Fibroblast of skin of abdomen (primary cell): ENCODE measurements around the gene SERPING1. TPM values are rescaled to one million over a fixed set of nuclear protein-coding genes. Genes with fewer than 3 reads are reported as not detected.
A peak's percentile ranks its signal among the peaks of the same experiment; 100 is the strongest.

Experiments used
- DNase-seq: peaks from one replicate; pipeline ENCODE4 v3.0.0-alpha.2; 2013
- polyA plus RNA-seq, 2 experiments: library from polyadenylated mRNA; unstranded; fragments of 120-200 nt; gene quantifications; one replicate each; pipeline ENCODE4 v1.2.1, GENCODE V29; 2013; ENCODE audit not compliant: insufficient read length in 2 of 2

SERPING1 gene
- 145 TPM for polyA plus RNA-seq (2013, experiment 1 of 2; ENCODE audit: insufficient read length)
- 141 TPM for polyA plus RNA-seq (2013, experiment 2 of 2; ENCODE audit: insufficient read length)

- no peak for DNase-seq
Observed at GRCh38 chr11:57597461-57597915, at the start of gene SERPING1. Gene SERPING1 (plus strand): TSS chr11:57597685. CDS start chr11:57598271, 586 bp downstream.

GRCh38 chr11:57547854-57548377, 49.6 kb upstream of the SERPING1 start:
- no peak for DNase-seq

GRCh38 chr11:57549983-57550382, 47.5 kb upstream of the SERPING1 start:
- no peak for DNase-seq

GRCh38 chr11:57551941-57552340, 45.5 kb upstream of the SERPING1 start:
- DNase-seq: no peak

DNA sequence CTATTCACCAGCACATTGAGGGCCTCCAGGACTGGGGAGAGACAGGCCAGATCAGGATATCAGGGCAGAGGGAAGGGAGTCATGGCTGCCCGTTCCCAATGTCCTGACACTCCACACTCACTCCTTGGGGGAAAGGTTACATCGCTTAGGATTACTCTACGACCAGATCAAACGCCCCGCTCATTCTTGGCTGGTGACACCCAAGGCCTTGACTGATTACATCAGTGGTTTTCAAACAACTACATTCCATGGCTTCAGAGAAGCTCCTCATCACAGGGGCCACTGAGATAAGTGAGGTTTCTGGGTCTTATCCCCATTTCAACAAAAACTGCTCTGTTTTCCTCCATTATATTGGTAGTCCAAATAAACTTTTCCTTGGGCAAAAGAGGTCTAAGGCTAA, 45.0 kb upstream of the SERPING1 start:
- DNase-seq: no peak

- no peak for DNase-seq
Observed at GRCh38 chr11:57555393-57555792, 42.1 kb upstream of the SERPING1 start.

DNA sequence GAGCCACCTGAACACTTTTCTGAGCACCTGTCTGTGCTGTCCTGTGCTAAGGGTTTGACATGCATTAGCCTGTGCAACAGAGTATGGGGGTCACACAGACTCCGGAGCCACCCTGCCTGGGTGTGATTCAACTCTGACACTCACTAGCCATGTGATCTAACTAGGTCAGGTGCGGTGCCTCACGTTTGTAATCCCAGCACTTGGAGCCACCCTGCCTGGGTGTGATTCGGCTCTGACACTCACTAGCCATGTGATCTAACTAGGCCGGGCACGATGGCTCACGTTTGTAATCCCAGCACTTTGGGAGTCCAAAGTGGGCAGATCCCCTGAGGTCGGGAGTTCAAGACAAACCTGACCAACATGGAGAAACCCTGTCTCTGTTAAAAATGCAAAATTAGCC, 41.4 kb upstream of the SERPING1 start:
- DNase-seq: no peak

DNA sequence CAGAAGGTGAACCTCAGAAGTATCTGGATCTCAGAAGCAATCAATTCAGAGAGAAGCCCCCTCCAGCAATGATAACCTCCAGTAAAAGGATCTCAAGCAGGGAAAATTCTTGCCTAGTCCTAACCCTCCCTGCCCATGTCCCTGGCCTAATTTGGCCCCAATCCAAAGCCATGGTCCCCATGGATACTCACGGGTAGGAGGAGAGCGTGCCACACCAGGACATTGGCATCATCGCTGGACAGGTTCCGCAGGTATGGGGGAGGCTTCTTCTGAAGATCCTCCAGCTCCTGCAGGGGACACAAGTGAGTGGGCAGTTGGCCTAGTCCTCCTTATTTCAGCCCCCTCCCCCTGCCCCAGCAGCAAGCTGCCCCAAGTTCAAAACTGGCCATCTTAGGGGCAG, 37.3 kb upstream of the SERPING1 start:
- no peak for DNase-seq

- no peak for DNase-seq
Observed at GRCh38 chr11:57562596-57562995, 34.9 kb upstream of the SERPING1 start.

DNA sequence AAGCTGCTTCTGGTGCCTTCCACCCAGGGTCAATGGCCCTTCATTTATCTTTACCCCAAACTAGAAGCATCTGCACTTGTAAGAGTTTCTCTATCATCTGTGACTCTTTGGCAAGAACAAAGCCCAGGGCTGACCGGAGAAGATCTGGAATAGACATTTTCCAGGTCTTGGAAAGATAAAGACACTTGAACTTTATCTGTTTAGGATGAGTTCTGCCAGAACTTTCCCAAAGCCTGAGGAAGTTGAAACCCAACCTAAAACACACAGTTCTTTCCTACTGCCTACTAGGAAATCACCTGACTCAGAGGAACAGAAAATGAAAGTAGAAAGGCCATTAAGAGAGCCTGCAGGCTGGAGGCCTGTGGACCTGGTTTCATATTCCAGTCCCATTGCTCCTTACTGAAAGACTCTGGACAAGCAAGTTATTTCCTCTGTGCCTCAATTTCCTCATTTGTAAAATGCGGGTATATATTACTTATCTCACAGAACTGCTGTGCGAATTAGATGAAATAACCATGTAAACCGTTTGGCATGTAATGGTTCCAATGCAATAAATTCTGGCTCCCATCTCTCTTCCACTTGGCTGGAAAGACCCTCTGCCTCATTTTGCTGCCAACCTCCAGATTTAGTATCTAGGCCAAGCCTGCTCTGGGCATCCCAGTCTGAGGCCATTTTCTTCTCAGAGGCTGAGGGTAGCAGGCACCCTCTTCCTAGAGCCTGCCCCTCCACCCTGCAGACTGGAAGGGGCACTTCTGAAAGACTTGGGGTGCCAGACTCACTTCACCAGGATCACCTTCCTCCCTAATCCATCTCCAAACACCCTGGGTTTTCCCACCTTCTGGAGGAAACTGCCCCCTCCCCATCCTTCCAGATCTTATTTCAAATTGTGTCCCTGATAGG, 31.2 kb upstream of the SERPING1 start:
- peak; percentile 12 for DNase-seq

DNA sequence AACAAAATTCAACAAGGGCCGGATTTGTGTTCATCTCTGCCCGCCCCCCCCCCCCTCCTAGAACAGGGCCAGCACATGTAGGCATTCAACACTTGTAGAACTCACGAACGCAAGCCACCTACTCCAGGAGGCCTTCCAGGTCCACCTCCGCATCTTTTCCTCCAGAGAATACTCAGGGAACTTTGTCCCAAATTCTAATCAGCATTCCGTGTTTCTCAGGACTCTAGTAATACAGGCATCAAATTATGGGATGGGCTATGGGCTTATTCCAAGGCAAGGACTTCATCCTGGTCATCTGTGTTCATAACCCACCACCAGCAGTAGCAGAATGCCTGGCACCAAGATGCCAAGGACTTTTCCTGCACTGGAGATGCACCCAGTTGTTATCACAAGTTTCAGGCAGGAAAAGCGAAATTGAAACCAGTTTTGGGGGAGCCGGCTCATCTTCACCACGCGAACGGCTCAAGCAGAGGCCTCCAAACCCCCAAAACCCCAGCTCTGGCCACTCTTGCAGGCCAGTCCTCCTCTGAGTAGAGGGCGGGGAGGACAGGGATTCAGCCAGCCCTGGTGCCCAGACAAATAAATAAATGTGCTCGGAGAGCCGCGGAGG, 30.5 kb upstream of the SERPING1 start:
- peak; percentile 4 for DNase-seq

DNA sequence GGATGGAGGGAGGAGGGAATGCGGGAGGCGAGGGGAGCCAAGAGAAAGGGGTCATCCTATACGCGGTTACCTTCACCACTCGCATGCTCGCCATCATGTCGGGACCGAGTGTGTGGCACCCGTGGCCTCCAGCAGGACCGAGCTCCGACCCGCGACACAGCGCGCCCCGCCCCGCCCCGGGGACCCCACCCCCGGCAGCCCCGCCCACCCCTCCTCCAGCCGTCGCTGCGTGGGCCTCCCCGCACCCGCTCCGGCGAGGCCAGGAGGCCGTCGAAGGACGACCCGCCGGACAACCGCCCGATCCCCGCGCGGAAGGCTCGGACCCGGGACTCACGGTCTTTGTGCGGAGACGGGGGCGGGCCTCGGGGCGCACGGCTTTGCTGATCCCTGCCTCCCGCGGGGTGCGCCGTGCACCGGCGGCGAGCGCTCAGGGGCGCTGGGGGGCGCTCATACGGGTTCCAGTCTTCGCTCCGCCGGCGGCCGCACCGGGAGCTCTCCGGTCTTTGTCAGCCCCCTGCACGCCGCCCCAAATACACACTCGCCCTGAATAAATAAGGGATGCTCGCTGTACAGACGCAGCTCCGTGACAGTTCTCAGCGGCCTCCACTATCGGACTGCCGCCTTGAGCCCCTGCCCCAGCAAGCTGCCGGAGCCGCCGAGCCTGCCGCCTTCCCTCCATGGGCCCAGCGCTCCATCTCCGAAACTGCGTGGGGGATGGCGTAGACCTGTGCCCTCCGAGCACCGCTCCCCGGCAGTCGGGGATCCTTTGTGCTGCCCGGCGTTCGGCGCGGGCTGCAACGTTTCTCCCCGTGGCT, 29.8 kb upstream of the SERPING1 start, which contains the start of gene UBE2L6:
Gene UBE2L6, minus strand, starts transcription at position 158 of the 815 bp plus-strand sequence. Its CDS starts 61 bp downstream, at position 97.
- DNase-seq: peak; percentile 44

DNA sequence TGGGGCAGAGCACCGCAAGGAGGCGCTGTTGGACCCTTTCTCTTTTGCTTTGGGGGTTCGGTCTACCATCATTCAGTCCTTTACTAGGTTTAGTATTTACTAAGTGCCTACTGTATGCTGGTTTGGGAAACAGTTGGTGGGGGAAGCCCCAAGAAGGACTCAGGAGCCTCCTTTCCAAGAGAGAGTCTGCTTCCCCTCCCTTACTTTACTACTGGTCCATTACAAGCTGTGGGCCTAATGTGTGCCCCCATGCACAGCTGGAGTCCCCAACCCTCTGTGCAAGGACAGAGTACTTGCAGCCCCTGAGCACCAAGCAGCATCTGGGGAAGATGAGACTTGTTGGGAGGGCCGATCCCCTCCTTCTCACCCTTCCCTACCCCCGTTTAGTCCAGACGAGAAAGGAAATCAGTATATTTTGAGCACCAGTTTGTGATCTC, 29.1 kb upstream of the SERPING1 start:
- DNase-seq: peak; percentile 70

DNA sequence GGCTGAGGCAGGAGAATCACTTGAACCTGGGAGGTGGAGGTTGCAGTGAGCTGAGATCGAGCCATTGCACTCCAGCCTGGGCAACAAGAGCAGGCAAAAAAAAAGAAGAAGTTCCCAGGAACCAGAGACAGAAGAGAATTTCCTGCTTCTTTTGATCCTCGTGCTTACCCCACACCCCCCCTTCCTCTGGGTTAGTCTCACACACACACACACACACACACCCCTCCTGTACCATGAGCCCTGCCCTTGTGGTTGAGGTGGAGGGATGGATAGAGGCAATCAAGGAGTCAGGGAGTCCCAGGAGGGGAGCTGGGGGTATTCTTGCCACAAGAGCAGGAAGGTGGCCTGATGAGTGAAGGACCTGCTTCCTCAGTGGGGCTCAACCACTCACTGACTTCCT, 25.9 kb upstream of the SERPING1 start:
- DNase-seq: no peak

DNA sequence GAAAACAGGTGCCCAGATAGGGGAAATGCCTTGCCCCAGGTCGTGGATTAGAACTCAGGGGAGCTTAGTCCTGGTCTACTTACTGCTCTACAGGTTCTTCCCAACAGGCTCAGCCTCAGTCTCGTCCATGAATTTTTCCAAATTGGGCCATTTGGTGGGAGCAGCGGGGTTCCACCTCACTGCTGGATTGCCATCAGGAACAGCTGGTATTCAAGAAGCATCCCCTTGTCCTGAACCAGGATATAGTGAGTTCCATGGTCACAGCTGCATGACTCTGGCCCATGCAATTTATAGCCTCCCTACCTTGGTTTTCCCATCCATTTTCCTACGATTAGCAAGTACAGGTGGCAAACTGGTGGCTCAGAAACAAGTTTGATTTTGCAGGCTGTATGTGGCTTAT, 23.4 kb upstream of the SERPING1 start:
- no peak for DNase-seq

GRCh38 chr11:57584341-57584740, 13.1 kb upstream of the SERPING1 start:
- no peak for DNase-seq

GRCh38 chr11:57585301-57585700, 12.2 kb upstream of the SERPING1 start:
- DNase-seq: no peak

DNA sequence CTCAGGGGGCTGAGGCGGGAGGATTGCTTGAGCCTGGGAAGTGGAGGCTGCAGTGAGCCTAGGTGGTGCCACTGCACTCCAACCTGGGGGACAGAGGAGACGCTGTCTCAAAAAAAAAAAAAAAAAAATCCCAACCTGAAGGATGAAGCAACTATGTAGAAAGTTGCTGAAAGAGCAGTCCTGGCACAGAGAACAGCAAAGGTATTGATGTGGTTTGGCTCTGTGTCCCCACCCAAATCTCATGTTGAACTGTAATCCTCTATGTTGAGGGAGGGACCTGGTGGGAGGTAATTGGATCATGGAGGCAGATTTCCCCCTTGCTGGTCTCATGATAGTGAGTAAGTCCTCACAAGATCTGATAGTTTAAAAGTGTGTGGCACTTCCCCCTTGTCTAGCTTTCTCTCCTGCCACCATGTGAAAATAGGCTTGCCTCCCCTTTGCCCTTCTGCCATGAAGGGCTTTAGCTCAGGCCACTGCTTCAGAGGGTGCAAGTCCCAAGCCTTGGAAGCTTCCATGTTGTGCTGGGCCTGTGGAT, 10.7 kb upstream of the SERPING1 start:
- DNase-seq: no peak

GRCh38 chr11:57588046-57588710, 9.3 kb upstream of the SERPING1 start:
- no peak for DNase-seq

DNA sequence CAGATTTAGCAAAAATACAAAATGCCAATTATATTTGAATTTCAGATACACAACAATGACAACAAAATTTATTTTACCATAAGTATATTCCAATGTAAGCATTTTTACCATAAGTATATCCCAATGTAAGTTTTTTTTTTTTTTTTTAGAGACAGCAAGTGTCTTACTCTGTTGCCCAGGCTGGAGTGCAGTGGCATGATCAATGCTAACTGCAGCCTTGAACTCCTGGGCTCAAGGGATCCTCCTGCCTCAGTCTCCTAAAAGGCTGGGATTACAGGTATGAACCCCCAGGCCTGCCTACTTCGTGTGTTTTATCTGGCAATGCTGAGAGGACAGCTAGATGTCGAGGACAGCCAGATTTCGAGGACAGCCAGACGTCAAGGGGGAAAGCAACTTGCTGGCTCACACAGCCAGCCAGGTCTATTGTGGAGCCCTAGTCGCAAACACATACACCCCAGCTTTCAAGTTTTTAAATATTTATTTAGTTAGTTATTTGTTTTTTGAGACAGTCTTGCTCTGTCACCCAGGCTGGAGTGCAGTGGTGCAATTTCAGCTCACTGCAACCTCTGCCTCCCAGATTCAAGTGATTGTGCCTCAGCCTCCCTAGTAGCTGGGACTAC, 1.1 kb upstream of the SERPING1 start:
- no peak for DNase-seq
